ENCODE data around the gene COX19.
A peak's percentile ranks its signal among the peaks of the same experiment; 100 is the strongest.

The COX19 gene

DNA sequence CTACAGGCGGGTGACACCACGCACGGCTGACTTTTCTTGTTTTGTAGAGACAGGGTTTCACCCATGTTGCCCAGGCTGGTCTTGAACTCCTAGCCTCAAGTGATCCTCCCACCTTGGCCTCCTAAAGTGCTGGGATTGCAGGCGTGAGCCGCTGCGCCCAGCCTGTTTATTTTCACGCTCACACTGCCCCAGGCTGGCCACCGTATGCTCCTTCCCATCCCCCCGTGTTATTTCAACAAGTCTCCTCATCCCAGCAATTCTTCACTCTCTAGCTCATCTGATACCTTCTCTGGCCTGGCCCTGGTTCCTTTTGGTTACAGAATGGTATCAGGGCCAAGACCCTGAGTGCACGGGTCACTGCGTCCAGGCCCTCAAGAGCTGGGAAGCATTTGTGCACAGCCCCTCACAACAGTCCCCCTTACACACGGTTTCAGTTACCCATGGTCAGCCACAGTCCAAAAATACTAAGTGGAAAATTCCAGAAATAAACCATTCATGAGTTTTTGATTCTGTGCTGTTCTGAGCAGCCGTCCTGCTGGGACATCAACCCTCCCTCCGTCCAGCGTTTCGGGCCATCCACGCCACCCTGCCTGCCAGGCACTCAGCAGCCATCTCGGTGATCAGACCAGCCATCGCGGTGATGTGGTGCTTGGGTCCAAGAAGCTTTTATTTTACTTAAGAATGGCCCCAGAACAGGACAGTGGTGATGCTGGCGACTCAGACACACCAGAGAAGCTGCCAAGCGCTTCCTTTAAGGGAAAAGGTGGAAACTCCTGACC is 8.9 kb downstream of the COX19 start:
- no peaks in the 10 kb centered on the region for H3K9me3 ChIP-seq (ENCODE audit: insufficient read depth, low read length, severe bottlenecking)
- no peak overlapping the region for H2AFZ ChIP-seq (ENCODE audit: low read depth, low read length)
- peaks cover 49% of the 10 kb centered on the region for H3K36me3 ChIP-seq (ENCODE audit: insufficient read depth, low read length)
- peaks cover 23% of the 10 kb centered on the region for H3K79me2 ChIP-seq (ENCODE audit: insufficient read depth, low read length)
- no peak overlapping the region for H3K4me3 ChIP-seq (ENCODE audit: low read depth in 1 of 2, low read length in 2 of 2)
- ATAC-seq (ENCODE audit: insufficient read depth, low read depth) (no peak), DNase-seq (no peak)
- no peak overlapping the region for H3K9ac ChIP-seq (ENCODE audit: low read depth, low read length)
- H3K4me1 ChIP-seq (ENCODE audit: insufficient read depth, low read length), result no peaks in the 10 kb centered on the region
- H3K27me3 ChIP-seq (ENCODE audit: insufficient read depth, low read length, poor library complexity), result no peaks in the 10 kb centered on the region
- H4K20me1 ChIP-seq (ENCODE audit: insufficient read depth, low read length), result peaks cover 38% of the 10 kb centered on the region
- TF ChIP-seq EZH2 (IDR thresholded peaks at IDR 0.05; ENCODE audit: borderline replicate concordance, low read depth, low read length, severe bottlenecking), result no peak
- TF ChIP-seq, protein P1, sequence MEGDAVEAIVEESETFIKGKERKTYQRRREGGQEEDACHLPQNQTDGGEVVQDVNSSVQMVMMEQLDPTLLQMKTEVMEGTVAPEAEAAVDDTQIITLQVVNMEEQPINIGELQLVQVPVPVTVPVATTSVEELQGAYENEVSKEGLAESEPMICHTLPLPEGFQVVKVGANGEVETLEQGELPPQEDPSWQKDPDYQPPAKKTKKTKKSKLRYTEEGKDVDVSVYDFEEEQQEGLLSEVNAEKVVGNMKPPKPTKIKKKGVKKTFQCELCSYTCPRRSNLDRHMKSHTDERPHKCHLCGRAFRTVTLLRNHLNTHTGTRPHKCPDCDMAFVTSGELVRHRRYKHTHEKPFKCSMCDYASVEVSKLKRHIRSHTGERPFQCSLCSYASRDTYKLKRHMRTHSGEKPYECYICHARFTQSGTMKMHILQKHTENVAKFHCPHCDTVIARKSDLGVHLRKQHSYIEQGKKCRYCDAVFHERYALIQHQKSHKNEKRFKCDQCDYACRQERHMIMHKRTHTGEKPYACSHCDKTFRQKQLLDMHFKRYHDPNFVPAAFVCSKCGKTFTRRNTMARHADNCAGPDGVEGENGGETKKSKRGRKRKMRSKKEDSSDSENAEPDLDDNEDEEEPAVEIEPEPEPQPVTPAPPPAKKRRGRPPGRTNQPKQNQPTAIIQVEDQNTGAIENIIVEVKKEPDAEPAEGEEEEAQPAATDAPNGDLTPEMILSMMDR (IDR thresholded peaks at IDR 0.05; ENCODE audit: borderline replicate concordance, extremely low read depth, low read length, poor library complexity, severe bottlenecking), result no peak
- no peak overlapping the region for H3K27ac ChIP-seq (ENCODE audit: low read length)
- H3K4me2 ChIP-seq (ENCODE audit: insufficient read depth, low read length), result no peak overlapping the region

DNA sequence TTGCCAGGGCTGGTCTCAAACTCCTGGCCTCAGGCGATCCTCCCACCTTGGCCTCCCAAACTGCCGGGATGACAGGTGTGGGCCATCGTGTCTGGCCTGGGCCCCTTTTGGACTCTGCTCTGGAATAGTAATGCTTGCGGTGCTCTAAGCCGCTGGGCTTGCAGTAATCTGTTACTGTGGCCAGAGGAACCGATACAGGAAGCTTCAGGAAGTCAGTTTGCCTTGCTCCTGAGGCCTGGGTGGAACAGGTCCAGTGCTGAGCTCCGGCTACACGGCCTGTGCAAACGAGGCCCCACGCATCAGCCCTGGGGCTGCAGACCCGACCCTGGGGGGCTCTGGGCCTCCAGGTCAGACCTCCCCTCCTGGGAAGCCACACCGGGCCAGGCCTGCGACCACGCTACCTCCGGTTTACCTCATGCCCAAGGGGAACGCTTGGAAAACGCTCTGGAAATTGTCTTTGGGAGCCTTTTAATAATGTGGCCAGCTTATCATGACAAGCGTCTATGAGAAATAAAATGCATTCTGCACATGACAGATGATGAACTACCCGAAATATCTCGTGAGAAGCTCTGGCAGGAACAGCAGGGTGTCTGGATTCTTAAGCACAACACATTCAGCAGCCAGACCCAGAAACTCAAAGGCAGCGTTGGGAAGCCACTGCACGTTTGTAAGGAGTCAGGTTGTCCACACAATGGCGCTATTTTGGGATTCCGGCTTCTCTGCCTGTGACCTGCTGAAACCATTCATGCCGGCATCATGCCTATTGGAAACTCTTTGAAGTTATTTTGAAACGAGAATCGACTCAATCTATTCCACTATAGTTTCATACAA is 10.7 kb downstream of the COX19 start:
- no peaks in the 10 kb centered on the region for H3K4me1 ChIP-seq (ENCODE audit: insufficient read depth, low read length)
- H3K27me3 ChIP-seq (ENCODE audit: insufficient read depth, low read length, poor library complexity), result no peaks in the 10 kb centered on the region
- H3K9me3 ChIP-seq (ENCODE audit: insufficient read depth, low read length, severe bottlenecking), result no peaks in the 10 kb centered on the region
- ATAC-seq (ENCODE audit: insufficient read depth, low read depth), result no peak
- no peak overlapping the region for H3K9ac ChIP-seq (ENCODE audit: low read depth, low read length)
- H4K20me1 ChIP-seq (ENCODE audit: insufficient read depth, low read length), result peaks cover 25% of the 10 kb centered on the region
- no peak for DNase-seq
- no peak for TF ChIP-seq EZH2 (IDR thresholded peaks at IDR 0.05; ENCODE audit: borderline replicate concordance, low read depth, low read length, severe bottlenecking)
- TF ChIP-seq, protein P1 (IDR thresholded peaks at IDR 0.05; ENCODE audit: borderline replicate concordance, extremely low read depth, low read length, poor library complexity, severe bottlenecking), result no peak
- H2AFZ ChIP-seq (ENCODE audit: low read depth, low read length), result no peak overlapping the region
- no peak overlapping the region for H3K4me3 ChIP-seq (ENCODE audit: low read depth in 1 of 2, low read length in 2 of 2)
- peaks cover 34% of the 10 kb centered on the region for H3K36me3 ChIP-seq (ENCODE audit: insufficient read depth, low read length)
- no peak overlapping the region for H3K4me2 ChIP-seq (ENCODE audit: insufficient read depth, low read length)
- H3K27ac ChIP-seq (ENCODE audit: low read length), result no peak overlapping the region
- peaks cover 7% of the 10 kb centered on the region; the same call in 1 of the 2 replicates for H3K79me2 ChIP-seq (ENCODE audit: insufficient read depth, low read length)

DNA sequence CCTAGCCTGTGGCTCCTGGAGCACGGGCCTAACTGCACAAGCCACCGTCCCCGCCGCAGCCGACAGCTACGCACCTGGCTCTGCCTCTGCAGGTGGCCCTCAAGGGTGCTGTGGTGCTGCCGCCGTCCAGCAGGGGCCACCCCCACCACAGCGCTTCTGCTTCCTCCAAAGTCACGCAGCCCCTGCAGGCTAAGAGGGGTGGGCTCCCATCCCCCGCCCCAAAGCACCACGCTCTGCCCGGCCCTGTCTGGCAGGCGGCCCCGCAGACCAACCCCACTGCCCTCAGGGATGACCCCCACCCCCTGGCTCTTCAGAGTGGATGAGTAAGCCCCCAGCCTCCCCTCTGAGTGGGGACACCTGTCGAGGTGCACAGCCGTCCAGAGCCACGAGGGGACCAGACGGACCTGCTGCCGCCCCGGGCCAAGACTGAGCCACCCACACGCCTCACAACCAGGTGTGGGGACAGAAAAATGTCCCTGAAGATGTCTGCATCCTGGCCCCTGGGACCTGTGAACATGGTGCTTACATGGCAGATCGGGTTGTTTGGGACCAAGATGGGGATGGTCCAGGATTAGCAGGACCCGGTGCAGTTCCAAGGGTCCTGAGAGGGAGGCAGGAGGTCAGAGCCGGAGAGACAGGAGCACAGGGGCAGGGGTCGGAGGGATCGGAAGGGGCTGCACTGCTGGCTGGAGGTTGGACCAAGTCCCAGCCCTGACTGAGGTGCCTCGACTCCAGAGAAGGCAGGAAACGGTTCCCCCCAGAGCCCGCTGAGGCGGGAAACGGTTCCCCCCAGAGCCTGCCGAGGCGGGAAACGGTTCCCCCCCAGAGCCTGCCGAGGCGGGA is 11.9 kb downstream of the COX19 start:
- H3K27me3 ChIP-seq (ENCODE audit: insufficient read depth, low read length, poor library complexity), result no peaks in the 10 kb centered on the region
- no peak overlapping the region for H3K4me3 ChIP-seq (ENCODE audit: low read depth in 1 of 2, low read length in 2 of 2)
- ATAC-seq (ENCODE audit: insufficient read depth, low read depth) (peak; percentile 17; the same call in 1 of the 3 replicates), DNase-seq (no peak)
- no peak overlapping the region for H2AFZ ChIP-seq (ENCODE audit: low read depth, low read length)
- H3K27ac ChIP-seq (ENCODE audit: low read length), result no peak overlapping the region
- no peak overlapping the region for H3K9ac ChIP-seq (ENCODE audit: low read depth, low read length)
- peaks cover 22% of the 10 kb centered on the region for H3K36me3 ChIP-seq (ENCODE audit: insufficient read depth, low read length)
- H4K20me1 ChIP-seq (ENCODE audit: insufficient read depth, low read length), result peaks cover 14% of the 10 kb centered on the region
- H3K4me1 ChIP-seq (ENCODE audit: insufficient read depth, low read length), result no peaks in the 10 kb centered on the region
- H3K79me2 ChIP-seq (ENCODE audit: insufficient read depth, low read length), result peaks cover 2% of the 10 kb centered on the region; the same call in 1 of the 2 replicates
- no peak overlapping the region for H3K4me2 ChIP-seq (ENCODE audit: insufficient read depth, low read length)
- no peak for TF ChIP-seq EZH2 (IDR thresholded peaks at IDR 0.05; ENCODE audit: borderline replicate concordance, low read depth, low read length, severe bottlenecking)
- TF ChIP-seq, protein P1 (IDR thresholded peaks at IDR 0.05; ENCODE audit: borderline replicate concordance, extremely low read depth, low read length, poor library complexity, severe bottlenecking), result no peak
- no peaks in the 10 kb centered on the region for H3K9me3 ChIP-seq (ENCODE audit: insufficient read depth, low read length, severe bottlenecking)
